Subcutaneous abdominal adipose tissue (tissue), 5 donors: ENCODE data around the gene SUPT5H.

Source experiments
- H3K27ac ChIP-seq: one replicate; pipeline ENCODE4 v1.7.0; 2013; ENCODE audit warnings: low read depth, mild to moderate bottlenecking, inconsistent platforms, low read length, moderate library complexity
- H3K27me3 ChIP-seq, 5 donors: one replicate each; pipeline ENCODE4 v1.7.0; 2013; ENCODE audit warnings: low read length in 5 of 5, inconsistent platforms in 1 of 5; ENCODE audit not compliant: control insufficient read depth in 5 of 5, insufficient read depth in 4 of 5
- H3K36me3 ChIP-seq, 5 donors: one replicate each; pipeline ENCODE4 v1.7.0; 2013; ENCODE audit warnings: low read length in 5 of 5; ENCODE audit not compliant: control insufficient read depth in 5 of 5, insufficient read depth in 5 of 5
- H3K4me1 ChIP-seq, 5 donors: one replicate each; pipeline ENCODE4 v1.7.0; 2013; ENCODE audit warnings: low read length in 5 of 5, mild to moderate bottlenecking in 3 of 5, moderate library complexity in 1 of 5; ENCODE audit not compliant: control insufficient read depth in 5 of 5, insufficient read depth in 5 of 5
- H3K4me3 ChIP-seq, 5 donors: one replicate each; pipeline ENCODE4 v1.7.0; 2013; ENCODE audit warnings: low read length in 5 of 5, low read depth in 1 of 5
- H3K9ac ChIP-seq, 5 donors: one replicate each; pipeline ENCODE4 v1.7.0; 2013; ENCODE audit warnings: low read length in 5 of 5, mild to moderate bottlenecking in 4 of 5, moderate library complexity in 3 of 5
- H3K9me3 ChIP-seq, 5 donors: one replicate each; pipeline ENCODE4 v1.7.0; 2013; ENCODE audit warnings: low read length in 5 of 5; ENCODE audit not compliant: control insufficient read depth in 5 of 5
- donor health status: healthy.
- donor health status: healthy.
- donor health status: healthy.
- donor health status: healthy.
- donor health status: healthy.

Gene SUPT5H

GRCh38 chr19:39424934-39425333 is 20.4 kb upstream of the SUPT5H start:
- Histone ChIP-seq H3K9me3 (no peaks in the 10 kb centered on the region), H3K4me3 (no peak overlapping the region), H3K4me1 (peaks cover 4 to 14% (median 10%) of the 10 kb centered on the region in 5 donors), H3K9ac (no peak overlapping the region), H3K36me3 (peaks cover 0 to 50% (median 41%) of the 10 kb centered on the region in 5 donors), H3K27ac (no peak overlapping the region), H3K27me3 (no peaks in the 10 kb centered on the region)

GRCh38 chr19:39425744-39426143 is 19.6 kb upstream of the SUPT5H start:
- no peak overlapping the region for H3K27ac ChIP-seq
- no peak overlapping the region for H3K4me3 ChIP-seq
- H3K27me3 ChIP-seq, result no peaks in the 10 kb centered on the region
- peaks cover 0 to 42% (median 34%) of the 10 kb centered on the region in 5 donors for H3K36me3 ChIP-seq
- H3K9me3 ChIP-seq, result no peaks in the 10 kb centered on the region
- peaks cover 4 to 18% (median 13%) of the 10 kb centered on the region in 5 donors for H3K4me1 ChIP-seq
- H3K9ac ChIP-seq, result no peak overlapping the region

- Histone ChIP-seq H3K36me3 (peaks cover 0 to 37% (median 30%) of the 10 kb centered on the region in 5 donors), H3K27me3 (no peaks in the 10 kb centered on the region), H3K4me1 (peaks cover 4 to 22% (median 14%) of the 10 kb centered on the region in 5 donors)
These were observed 19.2 kb upstream of the SUPT5H start for GRCh38 chr19:39426170-39426569.

GRCh38 chr19:39427707-39428106 is 17.7 kb upstream of the SUPT5H start:
- peaks cover 0 to 34% (median 24%) of the 10 kb centered on the region in 5 donors for H3K36me3 ChIP-seq

More at GRCh38 chr19:39426170-39426569, 19.2 kb upstream of the SUPT5H start:
- no peak overlapping the region for H3K9ac ChIP-seq
- H3K4me3 ChIP-seq, result no peak overlapping the region
- H3K27ac ChIP-seq, result no peak overlapping the region
- no peaks in the 10 kb centered on the region for H3K9me3 ChIP-seq

GRCh38 chr19:39428283-39429112 is 16.9 kb upstream of the SUPT5H start:
- Histone ChIP-seq H3K9ac (peak overlapping the region in 2 of 5 donors; percentile 63 to 64), H3K4me3 (peak overlapping the region in 2 of 5 donors; percentile 4 to 22), H3K27me3 (no peaks in the 10 kb centered on the region), H3K36me3 (peaks cover 0 to 34% (median 24%) of the 10 kb centered on the region in 5 donors), H3K4me1 (peaks cover 4 to 25% (median 14%) of the 10 kb centered on the region in 5 donors), H3K9me3 (no peaks in the 10 kb centered on the region), H3K27ac (peak overlapping the region; percentile 23)

More at GRCh38 chr19:39427707-39428106, 17.7 kb upstream of the SUPT5H start:
- H3K4me3 ChIP-seq, result no peak overlapping the region
- H3K27ac ChIP-seq, result no peak overlapping the region
- no peak overlapping the region for H3K9ac ChIP-seq
- peaks cover 4 to 24% (median 14%) of the 10 kb centered on the region in 5 donors for H3K4me1 ChIP-seq
- H3K27me3 ChIP-seq, result no peaks in the 10 kb centered on the region
- no peaks in the 10 kb centered on the region for H3K9me3 ChIP-seq

- Histone ChIP-seq H3K9me3 (no peaks in the 10 kb centered on the region), H3K27ac (peak overlapping the region; percentile 67), H3K27me3 (no peaks in the 10 kb centered on the region), H3K36me3 (peaks cover 0 to 30% (median 24%) of the 10 kb centered on the region in 5 donors), H3K9ac (peak overlapping the region in 2 of 5 donors; percentile 8 to 61), H3K4me1 (peaks cover 8 to 45% (median 35%) of the 10 kb centered on the region in 5 donors), H3K4me3 (peak overlapping the region in 4 of 5 donors; percentile 28 to 38 (median 38))
These were observed 14.4 kb upstream of the SUPT5H start for GRCh38 chr19:39430675-39431593.

GRCh38 chr19:39432677-39433025 is 12.7 kb upstream of the SUPT5H start:
- Histone ChIP-seq H3K9ac (no peak overlapping the region), H3K4me1 (peaks cover 10 to 53% (median 42%) of the 10 kb centered on the region in 5 donors), H3K27me3 (no peaks in the 10 kb centered on the region), H3K27ac (no peak overlapping the region), H3K9me3 (no peaks in the 10 kb centered on the region), H3K4me3 (no peak overlapping the region), H3K36me3 (peaks cover 0 to 30% (median 24%) of the 10 kb centered on the region in 5 donors)

GRCh38 chr19:39433480-39434079 is 11.8 kb upstream of the SUPT5H start:
- no peaks in the 10 kb centered on the region for H3K9me3 ChIP-seq
- H3K27me3 ChIP-seq, result no peaks in the 10 kb centered on the region
- peaks cover 0 to 30% (median 24%) of the 10 kb centered on the region in 5 donors for H3K36me3 ChIP-seq
- H3K9ac ChIP-seq, result peak overlapping the region in 3 of 5 donors; percentile 34 to 66 (median 35)
- peak overlapping the region in 4 of 5 donors; percentile 31 to 96 (median 94) for H3K4me3 ChIP-seq
- H3K4me1 ChIP-seq, result peaks cover 9 to 47% (median 33%) of the 10 kb centered on the region in 5 donors
- peak overlapping the region; percentile 3 for H3K27ac ChIP-seq
